ENCODE data around the gene HRCT1. TPM values are rescaled to one million over a fixed set of nuclear protein-coding genes. Genes with fewer than 3 reads are reported as not detected.

HRCT1 gene
- total RNA-seq, 4 donors from 2014 or later = 0.59 to 10.1 (median 1.4) TPM; not detected in 1

DNA sequence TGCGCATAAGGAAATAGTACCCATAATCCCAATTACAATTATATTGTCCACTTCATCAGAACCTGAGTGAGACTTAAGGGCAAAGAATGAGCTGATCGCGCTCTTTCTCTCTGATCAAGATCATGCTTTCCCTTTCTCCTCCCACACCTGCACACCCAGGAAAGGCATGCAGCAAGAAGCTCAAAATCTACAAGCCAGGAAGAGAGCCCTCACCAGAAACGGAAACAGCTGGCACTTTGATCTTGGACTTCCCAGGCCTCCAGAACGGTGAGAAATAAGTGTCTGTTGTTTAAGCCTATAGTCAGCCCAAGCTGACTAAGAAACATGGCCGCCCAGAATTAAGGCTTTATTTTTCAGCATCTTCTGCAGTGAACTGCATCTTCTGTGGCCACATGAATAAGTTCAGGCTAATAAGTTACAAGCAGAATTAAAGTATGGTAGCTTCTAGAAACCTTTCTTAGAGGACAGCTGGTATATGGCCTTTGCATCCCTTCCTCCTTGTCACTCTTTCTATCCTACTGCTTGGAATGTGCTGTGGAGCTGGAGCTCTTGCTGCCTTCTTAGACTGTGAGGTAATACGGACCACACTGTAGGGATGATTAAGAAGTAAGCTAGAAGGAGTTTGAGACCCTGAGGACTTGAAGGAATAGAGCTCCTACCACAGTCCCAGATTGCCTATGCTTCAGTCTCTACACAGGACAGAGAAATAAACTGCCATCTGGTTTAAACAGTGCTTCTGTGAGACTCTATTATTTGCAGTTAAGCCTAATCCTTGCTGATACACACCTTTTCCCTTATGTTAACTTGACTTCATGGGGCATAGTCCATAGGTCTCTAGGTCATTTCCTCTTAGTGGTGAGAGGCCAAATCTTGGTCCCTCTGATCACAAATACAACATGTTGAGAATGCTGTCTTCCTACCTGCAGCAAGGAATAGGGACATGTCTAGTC, 34.7 kb downstream of the HRCT1 start:
- H3K36me3 ChIP-seq = no peaks in the 10 kb centered on the region
- H3K27ac ChIP-seq = no peak overlapping the region
- H3K9me3 ChIP-seq = no peaks in the 10 kb centered on the region
- no peak for TF ChIP-seq POLR2A (IDR thresholded peaks at IDR 0.05)
- TF ChIP-seq, protein P1, sequence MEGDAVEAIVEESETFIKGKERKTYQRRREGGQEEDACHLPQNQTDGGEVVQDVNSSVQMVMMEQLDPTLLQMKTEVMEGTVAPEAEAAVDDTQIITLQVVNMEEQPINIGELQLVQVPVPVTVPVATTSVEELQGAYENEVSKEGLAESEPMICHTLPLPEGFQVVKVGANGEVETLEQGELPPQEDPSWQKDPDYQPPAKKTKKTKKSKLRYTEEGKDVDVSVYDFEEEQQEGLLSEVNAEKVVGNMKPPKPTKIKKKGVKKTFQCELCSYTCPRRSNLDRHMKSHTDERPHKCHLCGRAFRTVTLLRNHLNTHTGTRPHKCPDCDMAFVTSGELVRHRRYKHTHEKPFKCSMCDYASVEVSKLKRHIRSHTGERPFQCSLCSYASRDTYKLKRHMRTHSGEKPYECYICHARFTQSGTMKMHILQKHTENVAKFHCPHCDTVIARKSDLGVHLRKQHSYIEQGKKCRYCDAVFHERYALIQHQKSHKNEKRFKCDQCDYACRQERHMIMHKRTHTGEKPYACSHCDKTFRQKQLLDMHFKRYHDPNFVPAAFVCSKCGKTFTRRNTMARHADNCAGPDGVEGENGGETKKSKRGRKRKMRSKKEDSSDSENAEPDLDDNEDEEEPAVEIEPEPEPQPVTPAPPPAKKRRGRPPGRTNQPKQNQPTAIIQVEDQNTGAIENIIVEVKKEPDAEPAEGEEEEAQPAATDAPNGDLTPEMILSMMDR (IDR thresholded peaks at IDR 0.05) = no peak
- intact Hi-C loops (cut with DNase I; ENCODE audit: low total_unique reads) = no loop called here
- H3K27me3 ChIP-seq = no peaks in the 10 kb centered on the region
- no peak overlapping the region for H3K4me3 ChIP-seq
- H3K4me1 ChIP-seq = peaks cover 0 to 4% of the 10 kb centered on the region in 2 donors
- no peak for DNase-seq

DNA sequence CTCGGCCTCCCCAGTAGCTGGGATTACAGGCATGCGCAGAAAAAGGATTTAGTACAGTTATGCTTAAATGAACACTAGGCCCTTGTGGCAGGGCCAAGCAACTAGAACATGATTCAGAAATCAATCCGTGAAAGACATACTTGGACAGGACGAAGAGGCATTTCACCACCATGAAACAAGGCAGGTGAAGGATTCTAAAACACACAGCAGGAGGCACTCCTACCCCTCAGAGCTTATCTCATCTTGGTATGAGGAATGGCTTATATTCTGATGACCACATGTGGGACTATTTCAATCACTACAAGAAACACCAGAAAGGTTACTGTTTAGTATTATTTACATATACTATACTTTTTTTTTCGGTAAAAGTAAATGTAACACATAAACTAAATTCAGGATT, 36.3 kb downstream of the HRCT1 start:
- no peaks in the 10 kb centered on the region for H3K9me3 ChIP-seq
- H3K27ac ChIP-seq = no peak overlapping the region
- peaks cover 0 to 4% of the 10 kb centered on the region in 2 donors for H3K4me1 ChIP-seq
- no peaks in the 10 kb centered on the region for H3K36me3 ChIP-seq
- intact Hi-C loops (cut with DNase I; ENCODE audit: low total_unique reads) = no loop called here
- no peaks in the 10 kb centered on the region for H3K27me3 ChIP-seq
- TF ChIP-seq POLR2A (IDR thresholded peaks at IDR 0.05) = no peak
- TF ChIP-seq, protein P1 (IDR thresholded peaks at IDR 0.05) = no peak
- H3K4me3 ChIP-seq = no peak overlapping the region
- no peak for DNase-seq

GRCh38 chr9:35944173-35944572, 38.2 kb downstream of the HRCT1 start:
- H3K27ac ChIP-seq = no peak overlapping the region
- H3K27me3 ChIP-seq = no peaks in the 10 kb centered on the region
- no peak for DNase-seq
- peaks cover 0 to 4% of the 10 kb centered on the region in 2 donors for H3K4me1 ChIP-seq
- intact Hi-C loops (cut with DNase I; ENCODE audit: low total_unique reads) = no loop called here
- TF ChIP-seq POLR2A (IDR thresholded peaks at IDR 0.05) = no peak
- TF ChIP-seq, protein P1 (IDR thresholded peaks at IDR 0.05) = no peak
- no peaks in the 10 kb centered on the region for H3K36me3 ChIP-seq
- no peaks in the 10 kb centered on the region for H3K9me3 ChIP-seq
- H3K4me3 ChIP-seq = no peak overlapping the region

- peak overlapping the region in 1 of 2 donors; percentile 35 for H3K27ac ChIP-seq
- H3K9me3 ChIP-seq = no peaks in the 10 kb centered on the region
- no peaks in the 10 kb centered on the region for H3K36me3 ChIP-seq
- intact Hi-C loops (cut with DNase I; ENCODE audit: low total_unique reads) = loop anchor here (5.0 kb wide), 1 partner anchor 43 kb away; no protein-coding TSS in a partner anchor
- no peaks in the 10 kb centered on the region for H3K27me3 ChIP-seq
- no peak overlapping the region for H3K4me3 ChIP-seq
- DNase-seq = no peak
- TF ChIP-seq POLR2A (IDR thresholded peaks at IDR 0.05) = no peak
- TF ChIP-seq, protein P1 (IDR thresholded peaks at IDR 0.05) = no peak
- H3K4me1 ChIP-seq = peaks cover 0 to 4% of the 10 kb centered on the region in 2 donors
These were observed 38.8 kb downstream of the HRCT1 start for GRCh38 chr9:35944841-35945240.

Measured in uterus (tissue), 4 donors.